ENCODE measurements around the gene CUBN. TPM values are rescaled to one million over a fixed set of nuclear protein-coding genes. Genes with fewer than 3 reads are reported as not detected.
"Not testable (repeated sequence)": the region's sequence is repeated elsewhere in the genome, so short reads cannot be mapped to it uniquely, and the experiment has no call there.

CUBN gene
- total RNA-seq, 2 experiments from 2014 or later: 7.9 to 9.2 TPM

GRCh38 chr10:17021656-17022465 is 107.8 kb downstream of the CUBN start:
- Mint-ChIP-seq H3K36me3 (ENCODE audit: low read depth) (peaks cover 10% of the 10 kb centered on the region), H3K27me3 (no peaks in the 10 kb centered on the region), H3K27ac (peak overlapping the region; percentile 83), H3K4me1 (ENCODE audit: low read depth) (peaks cover 58% of the 10 kb centered on the region), H3K4me3 (no peak overlapping the region), H3K9me3 (peaks cover 4% of the 10 kb centered on the region)
- ChIA-PET CTCF (interaction anchor here (1.0 to 1.7 kb wide), 3 partner anchors 15 to 206 kb away, joined by 3 to 4 read pairs (median 4); partner anchors contain the start of gene VIM), POLR2A (interaction anchor here (3.7 kb wide), 1 partner anchor 207 kb away, joined by 22 read pairs; the partner anchor contains the start of gene VIM)
- H3K27ac ChIP-seq (ENCODE audit: low read depth in 1 of 2, low read length in 2 of 2): no peak overlapping the region
- no peak for TF ChIP-seq CTCF (IDR thresholded peaks at IDR 0.05)
- DNase-seq (no peak), ATAC-seq (ENCODE audit: poor library complexity) (no peak)
- H3K4me3 ChIP-seq (ENCODE audit: low read length): no peak overlapping the region
- H3K4me1 ChIP-seq (ENCODE audit: insufficient read depth, low read length): peaks cover 38% of the 10 kb centered on the region
- intact Hi-C loops (cut with DNase I, micrococcal nuclease): loop anchor here (2.0 to 10.0 kb wide), 4 partner anchors 183 to 403 kb away; partner anchors contain the start of genes TRDMT1 (in 1 of the 2) and VIM (in 1 of the 2)
- H3K27me3 ChIP-seq (ENCODE audit: control insufficient read depth in 1 of 2, insufficient read depth in 2 of 2, low read length in 2 of 2): no peaks in the 10 kb centered on the region
- H3K9me3 ChIP-seq (ENCODE audit: control insufficient read depth in 1 of 2, insufficient read depth in 1 of 2, low read length in 2 of 2): no peaks in the 10 kb centered on the region
- H3K36me3 ChIP-seq (ENCODE audit: insufficient read depth, low read length): no peaks in the 10 kb centered on the region

GRCh38 chr10:17019696-17020095 is 109.9 kb downstream of the CUBN start:
- CTCF ChIA-PET: no interaction called here
- peaks cover 10% of the 10 kb centered on the region for H3K36me3 Mint-ChIP-seq (ENCODE audit: low read depth)
- peak overlapping the region; percentile 22 for H3K27ac Mint-ChIP-seq

GRCh38 chr10:17013131-17013983 is 116.3 kb downstream of the CUBN start:
- DNase-seq; H3K9me3 ChIP-seq (ENCODE audit: control insufficient read depth in 1 of 2, insufficient read depth in 1 of 2, low read length in 2 of 2); H3K36me3 ChIP-seq (ENCODE audit: insufficient read depth, low read length); H3K4me3 ChIP-seq (ENCODE audit: low read length); H3K27ac Mint-ChIP-seq; H3K27me3 Mint-ChIP-seq; POLR2A ChIA-PET; ATAC-seq (ENCODE audit: poor library complexity); H3K4me1 ChIP-seq (ENCODE audit: insufficient read depth, low read length); H3K27ac ChIP-seq (ENCODE audit: low read depth in 1 of 2, low read length in 2 of 2); H3K4me3 Mint-ChIP-seq; H3K9me3 Mint-ChIP-seq; H3K27me3 ChIP-seq (ENCODE audit: control insufficient read depth in 1 of 2, insufficient read depth in 2 of 2, low read length in 2 of 2); CTCF ChIA-PET: not testable (repeated sequence)
- intact Hi-C loops (cut with DNase I, micrococcal nuclease): loop anchor here in 1 of 2 experiments (5.0 kb wide), 1 partner anchor 66 kb away; no protein-coding TSS in a partner anchor
- Mint-ChIP-seq H3K4me1 (ENCODE audit: low read depth) (peaks cover 22% of the 10 kb centered on the region), H3K36me3 (ENCODE audit: low read depth) (peaks cover 11% of the 10 kb centered on the region)

More at GRCh38 chr10:17019696-17020095, 109.9 kb downstream of the CUBN start:
- no peak overlapping the region for H3K4me3 Mint-ChIP-seq
- H3K27ac ChIP-seq (ENCODE audit: low read depth in 1 of 2, low read length in 2 of 2): no peak overlapping the region
- intact Hi-C loops (cut with DNase I, micrococcal nuclease): loop anchor here in 1 of 2 experiments (5.0 to 10.0 kb wide), 3 partner anchors 185 to 405 kb away; partner anchors contain the start of genes TRDMT1 and VIM
- no peak overlapping the region for H3K4me3 ChIP-seq (ENCODE audit: low read length)
- peaks cover 4% of the 10 kb centered on the region for H3K9me3 Mint-ChIP-seq
- H3K27me3 ChIP-seq (ENCODE audit: control insufficient read depth in 1 of 2, insufficient read depth in 2 of 2, low read length in 2 of 2): no peaks in the 10 kb centered on the region
- peaks cover 38% of the 10 kb centered on the region for H3K4me1 Mint-ChIP-seq (ENCODE audit: low read depth)
- DNase-seq: no peak
- no peak for ATAC-seq (ENCODE audit: poor library complexity)
- POLR2A ChIA-PET: interaction anchor here (1.4 kb wide), 1 partner anchor 210 kb away, joined by 4 read pairs; no protein-coding TSS in a partner anchor
- H3K36me3 ChIP-seq (ENCODE audit: insufficient read depth, low read length): no peaks in the 10 kb centered on the region
- H3K9me3 ChIP-seq (ENCODE audit: control insufficient read depth in 1 of 2, insufficient read depth in 1 of 2, low read length in 2 of 2): no peaks in the 10 kb centered on the region
- H3K27me3 Mint-ChIP-seq: no peaks in the 10 kb centered on the region
- peaks cover 19% of the 10 kb centered on the region for H3K4me1 ChIP-seq (ENCODE audit: insufficient read depth, low read length)
- TF ChIP-seq CTCF (IDR thresholded peaks at IDR 0.05): no peak

- H3K36me3 ChIP-seq (ENCODE audit: insufficient read depth, low read length); H3K9me3 ChIP-seq (ENCODE audit: control insufficient read depth in 1 of 2, insufficient read depth in 1 of 2, low read length in 2 of 2); H3K27me3 Mint-ChIP-seq; H3K4me1 ChIP-seq (ENCODE audit: insufficient read depth, low read length); H3K27ac ChIP-seq (ENCODE audit: low read depth in 1 of 2, low read length in 2 of 2); H3K4me3 ChIP-seq (ENCODE audit: low read length); ATAC-seq (ENCODE audit: poor library complexity); H3K4me3 Mint-ChIP-seq; H3K9me3 Mint-ChIP-seq; DNase-seq; H3K27me3 ChIP-seq (ENCODE audit: control insufficient read depth in 1 of 2, insufficient read depth in 2 of 2, low read length in 2 of 2); POLR2A ChIA-PET; CTCF ChIA-PET; H3K27ac Mint-ChIP-seq: not testable (repeated sequence)
- Mint-ChIP-seq H3K36me3 (ENCODE audit: low read depth) (peaks cover 10% of the 10 kb centered on the region), H3K4me1 (ENCODE audit: low read depth) (peaks cover 28% of the 10 kb centered on the region)
- intact Hi-C loops (cut with DNase I, micrococcal nuclease): loop anchor here in 1 of 2 experiments (5.0 kb wide), 1 partner anchor 65 kb away; no protein-coding TSS in a partner anchor
Observed at GRCh38 chr10:17012731-17013130, 116.9 kb downstream of the CUBN start.

Data from CD4-positive, alpha-beta T cell (primary cell).